ENCODE data around the gene BEAN1.

GRCh38 chr16:66470556-66470955, 43.5 kb downstream of the BEAN1 start:
- TF ChIP-seq POLR2A (IDR thresholded peaks at IDR 0.05; ENCODE audit: borderline replicate concordance, extremely low read depth, insufficient read depth, insufficient read length) (no peak), ELF1 (IDR thresholded peaks at IDR 0.05; ENCODE audit: borderline replicate concordance, low read depth) (no peak), CTCF (IDR thresholded peaks at IDR 0.05 in 2 of 3, conservative IDR thresholded peaks at IDR 0.05 in 1 of 3; ENCODE audit: borderline replicate concordance in 1 of 3, insufficient read depth in 1 of 3, low read depth in 2 of 3, low read length in 2 of 3) (no peak), ZNF274 (IDR thresholded peaks at IDR 0.05; ENCODE audit: low read depth, low read length) (no peak), MAX (IDR thresholded peaks at IDR 0.05) (no peak), RAD21 (IDR thresholded peaks at IDR 0.05; ENCODE audit: low read depth) (no peak), SP1 (IDR thresholded peaks at IDR 0.05; ENCODE audit: low read depth) (no peak), YY1 (IDR thresholded peaks at IDR 0.05; ENCODE audit: extremely low read depth, insufficient replicate concordance, low read depth, low read length) (no peak), JUND (IDR thresholded peaks at IDR 0.05) (no peak), CEBPB (IDR thresholded peaks at IDR 0.05; ENCODE audit: low read depth) (no peak), ZFX (IDR thresholded peaks at IDR 0.05) (no peak), POLR2AphosphoS5 (IDR thresholded peaks at IDR 0.05; ENCODE audit: low read depth, low read length) (no peak), SRF (IDR thresholded peaks at IDR 0.05; ENCODE audit: low read depth) (no peak), TCF7L2 (IDR thresholded peaks at IDR 0.05; ENCODE audit: borderline replicate concordance, extremely low read depth, insufficient read depth, insufficient read length) (no peak)

Data from HCT116 (cell line).